SK-N-SH treated with all-trans-retinoic acid at 6 μM for 48 hours (cell line): ENCODE measurements around the gene CD180.

Experiments
- ESRRG ChIP-seq: fragments of 250-450 bp; sonication (Bioruptor Pico); IDR thresholded peaks from 2 replicates; pipeline ENCODE4 v1.6.1; 2021; ENCODE audit warnings: mild to moderate bottlenecking
- PATZ1 ChIP-seq: fragments of 250-450 bp; sonication (Bioruptor Pico); IDR thresholded peaks from 2 replicates; pipeline ENCODE4 v1.8.0; 2020; ENCODE audit warnings: mild to moderate bottlenecking, moderate library complexity, borderline replicate concordance
- TCF4 ChIP-seq: fragments of 250-450 bp; sonication (Bioruptor Pico); IDR thresholded peaks from 2 replicates; pipeline ENCODE4 v1.8.0; 2021; ENCODE audit warnings: mild to moderate bottlenecking, moderate library complexity, borderline replicate concordance

GRCh38 chr5:67161767-67162166, 34.8 kb downstream of the CD180 start:
- TF ChIP-seq PATZ1 (CRISPR knock-in tag) (no peak), ESRRG (no peak), TCF4 (no peak)
